Tibial artery (tissue), 4 donors: Measurements from ENCODE around the gene KDM6A.

Source experiments
- DNase-seq, 2 donors: peaks; one replicate each; pipeline ENCODE4 v3.0.0-alpha.2; 2019
- H3K27ac ChIP-seq, 2 donors: fragments of 200-600 bp; sonication (generic) in 1 of 2; 1 replicate in 1 of 2; 2 replicates in 1 of 2; pipeline ENCODE4 v1.5.1; 2018 to 2019; ENCODE audit warnings: mild to moderate bottlenecking in 1 of 2
- H3K27me3 ChIP-seq, 2 donors: fragments of 200-600 bp; sonication (generic) in 1 of 2; one replicate each; pipeline versions ENCODE4 v1.5.1 to v1.6.0; 2016 to 2019
- H3K36me3 ChIP-seq, 3 donors: fragments of 200-600 bp; sonication (generic) in 2 of 3; one replicate each; pipeline ENCODE4 v1.5.1; 2016 to 2019; ENCODE audit warnings: mild to moderate bottlenecking in 2 of 3
- H3K4me1 ChIP-seq, 4 donors: fragments of 200-600 bp; sonication (generic) in 2 of 4; 1 replicate in 3 of 4; 2 replicates in 1 of 4; pipeline ENCODE4 v1.5.1; 2016 to 2019
- H3K4me3 ChIP-seq, 2 donors: fragments of 200-600 bp; sonication (generic) in 1 of 2; 1 replicate in 1 of 2; 2 replicates in 1 of 2; pipeline ENCODE4 v1.5.1; 2018 to 2019; ENCODE audit warnings: mild to moderate bottlenecking in 2 of 2
- H3K9me3 ChIP-seq, 3 donors: fragments of 200-600 bp; sonication (generic) in 1 of 3; one replicate each; pipeline ENCODE4 v1.5.1; 2016 to 2019
- intact Hi-C: fragments of 100-400 bp; cut with DNase I; formaldehyde crosslinking; loops from one replicate; pipeline ENCODE4 v1.15.0; 2023; ENCODE audit warnings: low total_unique reads
- TF ChIP-seq, protein P1 (sequence below), 2 experiments: fragments of 200-600 bp in 1 of 2; fragments of 450-650 bp in 1 of 2; IDR thresholded peaks; one replicate each; pipeline ENCODE4 v1.5.1; 2017 to 2019; ENCODE audit warnings: antibody characterized with exemption in 2 of 2, mild to moderate bottlenecking in 1 of 2, moderate library complexity in 1 of 2

Gene KDM6A

GRCh38 chrX:45006002-45006800 is 133.2 kb downstream of the KDM6A start:
- no peak for DNase-seq
- no peaks in the 10 kb centered on the region for H3K36me3 ChIP-seq
- peaks cover 0 to 8% (median 0%) of the 10 kb centered on the region in 3 donors for H3K9me3 ChIP-seq
- TF ChIP-seq, protein P1, sequence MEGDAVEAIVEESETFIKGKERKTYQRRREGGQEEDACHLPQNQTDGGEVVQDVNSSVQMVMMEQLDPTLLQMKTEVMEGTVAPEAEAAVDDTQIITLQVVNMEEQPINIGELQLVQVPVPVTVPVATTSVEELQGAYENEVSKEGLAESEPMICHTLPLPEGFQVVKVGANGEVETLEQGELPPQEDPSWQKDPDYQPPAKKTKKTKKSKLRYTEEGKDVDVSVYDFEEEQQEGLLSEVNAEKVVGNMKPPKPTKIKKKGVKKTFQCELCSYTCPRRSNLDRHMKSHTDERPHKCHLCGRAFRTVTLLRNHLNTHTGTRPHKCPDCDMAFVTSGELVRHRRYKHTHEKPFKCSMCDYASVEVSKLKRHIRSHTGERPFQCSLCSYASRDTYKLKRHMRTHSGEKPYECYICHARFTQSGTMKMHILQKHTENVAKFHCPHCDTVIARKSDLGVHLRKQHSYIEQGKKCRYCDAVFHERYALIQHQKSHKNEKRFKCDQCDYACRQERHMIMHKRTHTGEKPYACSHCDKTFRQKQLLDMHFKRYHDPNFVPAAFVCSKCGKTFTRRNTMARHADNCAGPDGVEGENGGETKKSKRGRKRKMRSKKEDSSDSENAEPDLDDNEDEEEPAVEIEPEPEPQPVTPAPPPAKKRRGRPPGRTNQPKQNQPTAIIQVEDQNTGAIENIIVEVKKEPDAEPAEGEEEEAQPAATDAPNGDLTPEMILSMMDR (IDR thresholded peaks at IDR 0.05) = no peak
- H3K4me3 ChIP-seq = no peak overlapping the region
- intact Hi-C loops = no loop called here
- no peaks in the 10 kb centered on the region for H3K4me1 ChIP-seq
- H3K27me3 ChIP-seq = no peaks in the 10 kb centered on the region
- H3K27ac ChIP-seq = no peak overlapping the region

GRCh38 chrX:45007598-45007997 is 134.6 kb downstream of the KDM6A start:
- Histone ChIP-seq H3K27me3 (no peaks in the 10 kb centered on the region), H3K36me3 (no peaks in the 10 kb centered on the region), H3K27ac (no peak overlapping the region), H3K9me3 (peaks cover 0 to 8% (median 0%) of the 10 kb centered on the region in 3 donors), H3K4me1 (no peaks in the 10 kb centered on the region), H3K4me3 (no peak overlapping the region)
- intact Hi-C loops = no loop called here
- DNase-seq = no peak
- TF ChIP-seq, protein P1 (IDR thresholded peaks at IDR 0.05) = no peak

GRCh38 chrX:45009371-45010000 is 136.5 kb downstream of the KDM6A start:
- intact Hi-C loops = no loop called here
- Histone ChIP-seq H3K27ac (no peak overlapping the region), H3K36me3 (no peaks in the 10 kb centered on the region), H3K4me3 (no peak overlapping the region), H3K27me3 (no peaks in the 10 kb centered on the region), H3K4me1 (no peaks in the 10 kb centered on the region), H3K9me3 (peaks cover 0 to 8% (median 0%) of the 10 kb centered on the region in 3 donors)
- no peak for DNase-seq
- TF ChIP-seq, protein P1 (IDR thresholded peaks at IDR 0.05) = no peak

- H3K4me1 ChIP-seq = no peaks in the 10 kb centered on the region
- no peaks in the 10 kb centered on the region for H3K27me3 ChIP-seq
- intact Hi-C loops = no loop called here
- H3K27ac ChIP-seq = no peak overlapping the region
- no peak overlapping the region for H3K4me3 ChIP-seq
- H3K36me3 ChIP-seq = no peaks in the 10 kb centered on the region
- TF ChIP-seq, protein P1 (IDR thresholded peaks at IDR 0.05) = no peak
- peaks cover 0 to 6% (median 0%) of the 10 kb centered on the region in 3 donors for H3K9me3 ChIP-seq
- no peak for DNase-seq
Measured at GRCh38 chrX:45011131-45011530, 138.1 kb downstream of the KDM6A start.

GRCh38 chrX:45011597-45011996 is 138.6 kb downstream of the KDM6A start:
- intact Hi-C loops = no loop called here
- no peaks in the 10 kb centered on the region for H3K4me1 ChIP-seq
- peaks cover 0 to 1% (median 0%) of the 10 kb centered on the region in 3 donors for H3K9me3 ChIP-seq
- H3K27ac ChIP-seq = no peak overlapping the region
- no peaks in the 10 kb centered on the region for H3K27me3 ChIP-seq
- TF ChIP-seq, protein P1 (IDR thresholded peaks at IDR 0.05) = no peak
- H3K36me3 ChIP-seq = no peaks in the 10 kb centered on the region
- no peak overlapping the region for H3K4me3 ChIP-seq
- no peak for DNase-seq
